ENCODE data around the gene RPS6KA4.

RPS6KA4 gene

GRCh38 chr11:64372802-64373597 lies 14.0 kb downstream of the RPS6KA4 start:
- Histone ChIP-seq H3K9ac (ENCODE audit: insufficient read length) (no peak overlapping the region), H3K9me3 (ENCODE audit: low read depth, low read length) (no peaks in the 10 kb centered on the region), H3K36me3 (ENCODE audit: insufficient read depth, low read length) (no peaks in the 10 kb centered on the region; the same call in 1 of the 2 replicates), H3K4me3 (peak overlapping the region; percentile 64), H3K27ac (peak overlapping the region; percentile 83)
- DNase-seq (ENCODE audit: low read depth, low spot score) = no peak
- TF ChIP-seq FOXP2 (optimal IDR thresholded peaks at IDR 0.05; ENCODE audit: control extremely low read depth, extremely low read length, insufficient read depth) (no peak), POLR2AphosphoS5 (IDR thresholded peaks at IDR 0.05; ENCODE audit: borderline replicate concordance, low read depth, low read length) (peak; percentile 27; the same call in 1 of the 2 replicates), EZH2 (IDR thresholded peaks at IDR 0.05) (no peak)

GRCh38 chr11:64373598-64373974 lies 14.6 kb downstream of the RPS6KA4 start:
- Histone ChIP-seq H3K9ac (ENCODE audit: insufficient read length) (no peak overlapping the region), H3K4me3 (peak overlapping the region; percentile 64), H3K27ac (no peak overlapping the region), H3K9me3 (ENCODE audit: low read depth, low read length) (no peaks in the 10 kb centered on the region), H3K36me3 (ENCODE audit: insufficient read depth, low read length) (no peaks in the 10 kb centered on the region; the same call in 1 of the 2 replicates)
- DNase-seq (ENCODE audit: low read depth, low spot score) = no peak
- no peak for TF ChIP-seq FOXP2 (optimal IDR thresholded peaks at IDR 0.05; ENCODE audit: control extremely low read depth, extremely low read length, insufficient read depth)
- no peak for TF ChIP-seq POLR2AphosphoS5 (IDR thresholded peaks at IDR 0.05; ENCODE audit: borderline replicate concordance, low read depth, low read length)
- no peak for TF ChIP-seq EZH2 (IDR thresholded peaks at IDR 0.05)

DNA sequence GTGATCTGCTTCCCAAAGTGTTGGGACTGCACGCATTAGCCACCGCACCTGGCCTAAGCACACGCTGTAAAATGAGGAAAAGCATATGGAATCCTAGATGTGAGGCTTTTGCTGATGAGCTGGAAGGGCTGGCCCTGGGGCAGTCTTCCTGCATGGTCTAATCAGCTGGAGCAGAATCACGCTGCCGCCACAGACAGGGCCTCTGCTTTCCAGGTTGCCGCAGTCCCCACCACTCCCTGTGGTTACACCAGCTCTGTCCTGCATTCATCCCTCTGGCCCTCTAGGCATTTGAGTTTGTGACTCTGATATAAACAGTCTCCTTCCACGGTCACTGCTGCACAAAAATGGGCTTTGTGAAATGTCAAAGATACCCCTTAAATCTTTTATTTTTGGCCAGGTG lies 17.1 kb downstream of the RPS6KA4 start:
- Histone ChIP-seq H3K9ac (ENCODE audit: insufficient read length) (no peak overlapping the region), H3K9me3 (ENCODE audit: low read depth, low read length) (no peaks in the 10 kb centered on the region), H3K36me3 (ENCODE audit: insufficient read depth, low read length) (no peaks in the 10 kb centered on the region), H3K4me3 (no peak overlapping the region), H3K27ac (no peak overlapping the region)
- TF ChIP-seq EZH2 (IDR thresholded peaks at IDR 0.05) (no peak), POLR2AphosphoS5 (IDR thresholded peaks at IDR 0.05; ENCODE audit: borderline replicate concordance, low read depth, low read length) (no peak), FOXP2 (optimal IDR thresholded peaks at IDR 0.05; ENCODE audit: control extremely low read depth, extremely low read length, insufficient read depth) (no peak)
- no peak for DNase-seq (ENCODE audit: low read depth, low spot score)

DNA sequence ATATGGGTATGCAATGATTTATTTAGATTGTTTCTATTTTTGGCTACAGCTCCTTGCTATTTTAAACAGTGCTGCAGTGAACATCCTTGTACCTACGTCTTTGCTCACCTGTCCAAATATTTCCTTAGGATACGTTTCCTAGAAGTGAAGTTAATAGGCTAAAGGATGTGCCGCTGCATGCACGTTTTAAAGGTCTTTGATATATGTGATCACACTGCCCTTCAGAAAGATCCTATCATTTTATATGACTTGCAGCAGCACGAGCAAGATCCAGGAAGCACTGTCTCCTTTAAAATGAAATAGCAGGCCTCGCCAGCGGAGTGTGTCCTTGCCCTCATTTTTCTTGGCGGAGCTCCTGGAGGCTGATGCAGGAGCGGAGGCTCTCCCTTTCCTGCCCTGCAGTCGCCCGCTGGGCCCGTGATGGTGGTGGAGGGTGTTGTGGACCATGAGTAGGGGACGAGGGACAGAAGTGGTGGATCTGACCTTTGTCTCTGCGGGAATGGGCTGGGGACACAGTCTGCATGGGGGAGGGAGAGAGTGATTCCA lies 19.4 kb downstream of the RPS6KA4 start:
- no peaks in the 10 kb centered on the region for H3K36me3 ChIP-seq (ENCODE audit: insufficient read depth, low read length)
- H3K4me3 ChIP-seq = no peak overlapping the region
- TF ChIP-seq EZH2 (IDR thresholded peaks at IDR 0.05) = no peak
- no peak for TF ChIP-seq FOXP2 (optimal IDR thresholded peaks at IDR 0.05; ENCODE audit: control extremely low read depth, extremely low read length, insufficient read depth)
- TF ChIP-seq POLR2AphosphoS5 (IDR thresholded peaks at IDR 0.05; ENCODE audit: borderline replicate concordance, low read depth, low read length) = no peak
- no peak overlapping the region for H3K9ac ChIP-seq (ENCODE audit: insufficient read length)
- no peak overlapping the region for H3K27ac ChIP-seq
- no peak for DNase-seq (ENCODE audit: low read depth, low spot score)
- H3K9me3 ChIP-seq (ENCODE audit: low read depth, low read length) = no peaks in the 10 kb centered on the region

DNA sequence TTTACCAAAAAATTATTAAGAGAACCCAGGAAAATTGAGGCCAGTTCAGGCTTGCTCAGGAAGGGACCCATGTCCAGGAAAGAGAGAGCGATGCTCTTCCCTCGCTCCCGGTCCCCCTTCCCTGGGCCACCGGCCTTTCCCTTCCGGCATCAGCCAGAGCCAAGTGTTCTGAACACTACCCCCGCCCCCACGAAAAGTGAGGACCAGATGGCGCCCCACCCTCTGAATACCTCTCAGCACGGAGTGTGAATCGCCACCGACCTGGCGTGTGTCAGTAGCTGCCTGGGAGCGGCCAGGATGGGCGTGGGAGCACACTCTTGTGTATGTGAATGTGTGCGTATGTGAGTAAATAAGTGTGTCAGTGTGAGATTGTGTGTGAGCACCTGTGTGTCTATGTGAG lies 20.2 kb downstream of the RPS6KA4 start:
- Histone ChIP-seq H3K36me3 (ENCODE audit: insufficient read depth, low read length) (no peaks in the 10 kb centered on the region), H3K4me3 (no peak overlapping the region), H3K27ac (no peak overlapping the region), H3K9me3 (ENCODE audit: low read depth, low read length) (no peaks in the 10 kb centered on the region), H3K9ac (ENCODE audit: insufficient read length) (no peak overlapping the region)
- no peak for DNase-seq (ENCODE audit: low read depth, low spot score)
- TF ChIP-seq EZH2 (IDR thresholded peaks at IDR 0.05) (no peak), FOXP2 (optimal IDR thresholded peaks at IDR 0.05; ENCODE audit: control extremely low read depth, extremely low read length, insufficient read depth) (no peak), POLR2AphosphoS5 (IDR thresholded peaks at IDR 0.05; ENCODE audit: borderline replicate concordance, low read depth, low read length) (no peak)

DNA sequence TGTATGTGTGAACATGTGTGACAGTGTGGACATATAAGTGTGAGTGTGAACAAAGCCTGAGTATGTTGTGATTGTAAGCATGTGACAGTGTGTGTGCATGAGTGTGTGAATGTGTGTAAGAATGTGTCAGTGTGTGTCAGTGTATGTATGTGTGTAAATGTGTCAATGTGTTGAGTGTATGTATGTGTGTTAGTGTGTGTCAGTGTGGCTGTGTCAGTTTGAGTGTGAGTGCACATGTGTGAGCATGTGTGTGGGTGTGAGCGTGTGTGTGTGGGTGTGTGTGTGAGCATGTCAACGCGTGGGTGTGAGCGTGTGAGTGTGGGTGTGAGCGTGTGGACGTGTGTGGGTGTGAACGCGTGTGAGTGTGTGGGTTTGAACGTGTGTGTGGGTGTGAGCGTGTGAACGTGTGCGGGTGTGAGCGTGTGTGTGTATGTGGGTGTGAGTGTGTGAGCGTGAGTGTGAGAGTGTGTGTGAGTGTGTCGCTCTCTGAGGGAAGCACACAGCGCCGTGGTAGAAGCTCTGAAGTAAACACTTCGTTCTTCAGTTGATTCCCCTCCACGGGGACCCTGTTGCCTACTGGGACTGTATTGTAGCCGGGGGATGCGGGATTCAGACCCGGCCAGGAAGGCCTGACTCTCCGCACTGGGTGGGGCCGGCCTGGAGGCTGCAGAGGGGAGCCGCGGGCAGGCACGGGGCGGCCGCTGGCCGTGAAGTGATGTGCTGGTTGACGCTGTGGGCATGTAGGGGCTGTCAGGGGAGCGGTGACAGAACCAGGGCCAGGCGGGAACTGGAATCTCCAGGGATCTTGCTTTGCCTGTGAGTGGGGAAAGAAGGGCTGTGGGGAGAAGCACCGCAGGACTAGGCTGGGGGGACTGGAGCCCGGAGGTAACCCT lies 21.1 kb downstream of the RPS6KA4 start:
- TF ChIP-seq EZH2 (IDR thresholded peaks at IDR 0.05) = no peak
- TF ChIP-seq FOXP2 (optimal IDR thresholded peaks at IDR 0.05; ENCODE audit: control extremely low read depth, extremely low read length, insufficient read depth) = no peak
- TF ChIP-seq POLR2AphosphoS5 (IDR thresholded peaks at IDR 0.05; ENCODE audit: borderline replicate concordance, low read depth, low read length) = no peak
- no peak overlapping the region for H3K4me3 ChIP-seq

DNA sequence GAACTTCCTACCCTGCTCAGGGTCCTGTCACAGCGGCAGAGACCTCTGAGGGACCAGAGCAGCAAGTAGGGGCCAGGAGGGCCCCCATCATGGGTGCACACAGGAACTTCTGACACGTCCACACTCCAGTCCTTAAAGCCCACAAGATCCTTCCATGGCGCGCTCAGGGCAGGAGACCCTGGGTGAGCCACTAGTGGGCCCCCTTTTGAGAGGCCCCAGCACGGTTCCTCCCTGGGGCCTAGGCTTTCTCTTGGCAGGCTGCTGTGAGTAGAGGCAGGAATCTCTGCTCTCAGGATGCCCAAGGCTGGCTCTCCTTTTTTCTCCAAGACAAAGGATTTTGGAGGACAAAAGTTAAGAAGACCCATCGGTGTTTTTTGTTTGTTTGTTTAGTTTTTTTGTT lies 22.4 kb downstream of the RPS6KA4 start:
- Histone ChIP-seq H3K4me3 (no peak overlapping the region), H3K27ac (no peak overlapping the region), H3K9me3 (ENCODE audit: low read depth, low read length) (no peaks in the 10 kb centered on the region), H3K36me3 (ENCODE audit: insufficient read depth, low read length) (no peaks in the 10 kb centered on the region), H3K9ac (ENCODE audit: insufficient read length) (no peak overlapping the region)
- TF ChIP-seq FOXP2 (optimal IDR thresholded peaks at IDR 0.05; ENCODE audit: control extremely low read depth, extremely low read length, insufficient read depth) = no peak
- no peak for TF ChIP-seq EZH2 (IDR thresholded peaks at IDR 0.05)
- TF ChIP-seq POLR2AphosphoS5 (IDR thresholded peaks at IDR 0.05; ENCODE audit: borderline replicate concordance, low read depth, low read length) = no peak
- DNase-seq (ENCODE audit: low read depth, low spot score) = no peak

More for the DNA sequence above, 21.1 kb downstream of the RPS6KA4 start:
- H3K9me3 ChIP-seq (ENCODE audit: low read depth, low read length) = no peaks in the 10 kb centered on the region
- H3K9ac ChIP-seq (ENCODE audit: insufficient read length) = no peak overlapping the region
- no peaks in the 10 kb centered on the region for H3K36me3 ChIP-seq (ENCODE audit: insufficient read depth, low read length)
- no peak for DNase-seq (ENCODE audit: low read depth, low spot score)
- H3K27ac ChIP-seq = no peak overlapping the region

DNA sequence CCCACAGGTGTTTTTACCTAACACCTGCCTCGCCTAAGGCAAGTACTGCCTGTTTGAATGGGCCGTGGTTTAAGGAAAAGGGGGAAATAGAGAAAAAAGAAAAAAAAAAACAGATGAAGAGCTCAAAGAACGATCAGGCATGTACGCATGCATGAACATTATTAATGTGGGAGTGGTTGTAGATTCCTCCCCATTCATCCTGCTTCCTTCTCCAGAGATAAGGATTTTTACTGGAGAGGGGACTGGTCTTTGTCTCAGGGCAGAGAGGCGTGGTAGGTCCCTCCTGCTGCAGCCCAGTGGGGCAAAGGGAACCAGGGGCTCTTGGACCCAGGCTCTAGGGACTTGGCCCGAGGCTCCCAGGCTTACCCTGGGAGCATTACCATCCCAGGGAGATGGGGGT lies 23.1 kb downstream of the RPS6KA4 start:
- H3K9ac ChIP-seq (ENCODE audit: insufficient read length) = no peak overlapping the region
- no peak overlapping the region for H3K4me3 ChIP-seq
- no peaks in the 10 kb centered on the region for H3K9me3 ChIP-seq (ENCODE audit: low read depth, low read length)
- H3K27ac ChIP-seq = no peak overlapping the region
- TF ChIP-seq EZH2 (IDR thresholded peaks at IDR 0.05) = no peak
- no peak for DNase-seq (ENCODE audit: low read depth, low spot score)
- no peaks in the 10 kb centered on the region for H3K36me3 ChIP-seq (ENCODE audit: insufficient read depth, low read length)
